MM.1S (cell line): Measurements from ENCODE around the gene INSYN2A.

Source experiments
- DNase-seq: peaks from one replicate; pipeline ENCODE4 v3.0.0-alpha.2; 2015
- H2AFZ ChIP-seq: fragments of 300-600 bp; sonication (generic); 2 replicates; pipeline ENCODE4 v1.6.0; 2016; ENCODE audit warnings: antibody characterized with exemption, low read length
- H3F3A ChIP-seq: fragments of 300-600 bp; sonication (generic); 2 replicates; pipeline ENCODE4 v1.6.1; 2016; ENCODE audit warnings: mild to moderate bottlenecking, antibody characterized with exemption, low read length, moderate library complexity, mixed read lengths; ENCODE audit not compliant: insufficient read depth
- H3K27ac ChIP-seq: fragments of 300-600 bp; sonication (generic); 2 replicates; pipeline ENCODE4 v1.5.1; 2016; ENCODE audit warnings: mild to moderate bottlenecking, low read length
- H3K27me3 ChIP-seq: fragments of 300-600 bp; sonication (generic); replicated peaks from 2 replicates; pipeline ENCODE4 v1.6.0; 2016; ENCODE audit warnings: low read length; ENCODE audit not compliant: insufficient read depth
- H3K36me3 ChIP-seq: fragments of 300-600 bp; sonication (generic); replicated peaks from 2 replicates; pipeline ENCODE4 v1.6.1; 2016; ENCODE audit warnings: mild to moderate bottlenecking, low read length, mixed read lengths; ENCODE audit not compliant: insufficient read depth
- H3K4me1 ChIP-seq: fragments of 300-600 bp; sonication (generic); 2 replicates; pipeline ENCODE4 v1.6.1; 2016; ENCODE audit warnings: low read length, mixed read lengths
- H3K4me2 ChIP-seq: fragments of 300-600 bp; sonication (generic); 2 replicates; pipeline ENCODE4 v1.6.0; 2016; ENCODE audit warnings: low read depth, low read length
- H3K4me3 ChIP-seq: fragments of 300-600 bp; sonication (generic); 2 replicates; pipeline ENCODE4 v1.5.1; 2016; ENCODE audit warnings: low read length, mixed read lengths
- H3K79me2 ChIP-seq: fragments of 300-600 bp; sonication (generic); 2 replicates; pipeline ENCODE4 v1.6.1; 2016; ENCODE audit warnings: mixed run types, low read length, mixed read lengths
- H3K9ac ChIP-seq: fragments of 300-600 bp; sonication (generic); 2 replicates; pipeline ENCODE4 v1.6.1; 2016; ENCODE audit warnings: low read length, mixed read lengths
- H3K9me2 ChIP-seq: fragments of 300-600 bp; sonication (generic); replicated peaks from 2 replicates; pipeline ENCODE4 v1.6.1; 2016; ENCODE audit warnings: mild to moderate bottlenecking, low read length, mixed read lengths; ENCODE audit not compliant: insufficient read depth
- H3K9me3 ChIP-seq: fragments of 300-600 bp; sonication (generic); replicated peaks from 2 replicates; pipeline ENCODE4 v1.6.1; 2016; ENCODE audit warnings: mild to moderate bottlenecking, low read length, mixed read lengths; ENCODE audit not compliant: insufficient read depth
- H4K20me1 ChIP-seq: fragments of 300-600 bp; sonication (generic); 2 replicates; pipeline ENCODE4 v1.6.1; 2016; ENCODE audit warnings: mild to moderate bottlenecking, low read length, moderate library complexity, mixed read lengths; ENCODE audit not compliant: insufficient read depth
- CTCF ChIP-seq: fragments of 300-600 bp; sonication (generic); IDR thresholded peaks from 2 replicates; pipeline ENCODE4 v1.5.1; 2016; ENCODE audit warnings: antibody characterized with exemption, low read length, mixed read lengths
- EZH2 ChIP-seq: fragments of 300-600 bp; sonication (generic); optimal IDR thresholded peaks from 2 replicates; pipeline ENCODE3; 2017; ENCODE audit warnings: low read depth, mild to moderate bottlenecking, antibody characterized with exemption, low read length, mixed read lengths
- EZH2phosphoT487 ChIP-seq: fragments of 300-600 bp; sonication (generic); IDR thresholded peaks from 2 replicates; pipeline ENCODE4 v1.6.1; 2018; ENCODE audit warnings: antibody characterized with exemption, low read length

INSYN2A gene

GRCh38 chr10:127196282-127197153, at the start of gene INSYN2A:
INSYN2A (minus strand) TSS chr10:127196591; CDS start chr10:127176395, 20,196 bp downstream.
- Histone ChIP-seq H3K9me2 (no peaks in the 10 kb centered on the region), H3K4me3 (no peak within 1 kb of the TSS), H3K27ac (no peak within 1 kb of the TSS), H3K4me1 (no peaks in the 10 kb centered on the region), H3K9me3 (no peaks in the 10 kb centered on the region), H3K36me3 (no peaks in the 10 kb centered on the region), H3K9ac (no peak within 1 kb of the TSS), H2AFZ (no peak within 1 kb of the TSS), H3K79me2 (no peaks in the 10 kb centered on the region), H3K27me3 (no peaks in the 10 kb centered on the region), H3F3A (no peaks in the 10 kb centered on the region), H3K4me2 (no peak within 1 kb of the TSS), H4K20me1 (no peaks in the 10 kb centered on the region)
- TF ChIP-seq CTCF (no peak), EZH2phosphoT487 (no peak), EZH2 (no peak)
- DNase-seq = no peak

GRCh38 chr10:127245456-127245855, 49.1 kb upstream of the INSYN2A start:
- Histone ChIP-seq H2AFZ (no peak overlapping the region), H3K27ac (no peak overlapping the region), H3K4me2 (no peak overlapping the region), H3K4me1 (no peaks in the 10 kb centered on the region), H3K9me3 (no peaks in the 10 kb centered on the region), H3K9ac (no peak overlapping the region), H3F3A (no peaks in the 10 kb centered on the region), H3K9me2 (no peaks in the 10 kb centered on the region), H3K27me3 (no peaks in the 10 kb centered on the region), H4K20me1 (no peaks in the 10 kb centered on the region), H3K4me3 (no peak overlapping the region), H3K79me2 (no peaks in the 10 kb centered on the region), H3K36me3 (no peaks in the 10 kb centered on the region)
- no peak for TF ChIP-seq EZH2
- no peak for TF ChIP-seq CTCF
- no peak for DNase-seq

GRCh38 chr10:127243490-127244272, 47.3 kb upstream of the INSYN2A start:
- no peaks in the 10 kb centered on the region for H3K36me3 ChIP-seq
- no peak overlapping the region for H3K4me3 ChIP-seq
- H3K27me3 ChIP-seq = no peaks in the 10 kb centered on the region
- H3K4me1 ChIP-seq = no peaks in the 10 kb centered on the region
- H3K9ac ChIP-seq = no peak overlapping the region
- H3K9me3 ChIP-seq = no peaks in the 10 kb centered on the region
- no peak overlapping the region for H3K27ac ChIP-seq
- H4K20me1 ChIP-seq = no peaks in the 10 kb centered on the region
- no peaks in the 10 kb centered on the region for H3K9me2 ChIP-seq
- no peaks in the 10 kb centered on the region for H3K79me2 ChIP-seq
- H3K4me2 ChIP-seq = no peak overlapping the region
- TF ChIP-seq CTCF (peak; percentile 29), EZH2 (no peak)
- peak; percentile 7 for DNase-seq
- H2AFZ ChIP-seq = no peak overlapping the region
- H3F3A ChIP-seq = no peaks in the 10 kb centered on the region
